Measurements from ENCODE around the gene NPEPL1.
"Not testable (repeated sequence)": the region's sequence is repeated elsewhere in the genome, so short reads cannot be mapped to it uniquely, and the experiment has no call there.

The NPEPL1 gene

GRCh38 chr20:58647796-58648501, 44.7 kb upstream of the NPEPL1 start:
- TF ChIP-seq, protein P1, sequence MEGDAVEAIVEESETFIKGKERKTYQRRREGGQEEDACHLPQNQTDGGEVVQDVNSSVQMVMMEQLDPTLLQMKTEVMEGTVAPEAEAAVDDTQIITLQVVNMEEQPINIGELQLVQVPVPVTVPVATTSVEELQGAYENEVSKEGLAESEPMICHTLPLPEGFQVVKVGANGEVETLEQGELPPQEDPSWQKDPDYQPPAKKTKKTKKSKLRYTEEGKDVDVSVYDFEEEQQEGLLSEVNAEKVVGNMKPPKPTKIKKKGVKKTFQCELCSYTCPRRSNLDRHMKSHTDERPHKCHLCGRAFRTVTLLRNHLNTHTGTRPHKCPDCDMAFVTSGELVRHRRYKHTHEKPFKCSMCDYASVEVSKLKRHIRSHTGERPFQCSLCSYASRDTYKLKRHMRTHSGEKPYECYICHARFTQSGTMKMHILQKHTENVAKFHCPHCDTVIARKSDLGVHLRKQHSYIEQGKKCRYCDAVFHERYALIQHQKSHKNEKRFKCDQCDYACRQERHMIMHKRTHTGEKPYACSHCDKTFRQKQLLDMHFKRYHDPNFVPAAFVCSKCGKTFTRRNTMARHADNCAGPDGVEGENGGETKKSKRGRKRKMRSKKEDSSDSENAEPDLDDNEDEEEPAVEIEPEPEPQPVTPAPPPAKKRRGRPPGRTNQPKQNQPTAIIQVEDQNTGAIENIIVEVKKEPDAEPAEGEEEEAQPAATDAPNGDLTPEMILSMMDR (IDR thresholded peaks at IDR 0.05; ENCODE audit: control insufficient read depth, extremely low read depth, insufficient read depth), result no peak
- no peak overlapping the region for H3K4me3 ChIP-seq (ENCODE audit: low read depth, low read length)
- DNase-seq (ENCODE audit: low read depth), result no peak

DNA sequence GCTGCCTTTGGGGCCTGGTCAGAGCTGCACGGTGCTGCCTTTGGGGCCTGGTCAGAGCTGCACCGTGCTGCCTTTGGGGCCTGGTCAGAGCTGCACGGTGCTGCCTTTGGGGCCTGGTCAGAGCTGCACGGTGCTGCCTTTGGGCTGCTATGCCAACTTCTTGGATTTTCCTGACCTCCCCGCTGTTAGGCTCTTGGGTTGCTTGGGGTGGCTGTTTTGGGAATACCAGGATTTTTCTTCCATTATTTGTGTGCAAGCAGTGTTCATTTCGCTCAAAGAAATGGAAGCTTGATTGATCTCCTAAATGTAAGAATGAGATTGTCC, 44.1 kb upstream of the NPEPL1 start:
- DNase-seq (ENCODE audit: low read depth); H3K4me3 ChIP-seq (ENCODE audit: low read depth, low read length): not testable (repeated sequence)

DNA sequence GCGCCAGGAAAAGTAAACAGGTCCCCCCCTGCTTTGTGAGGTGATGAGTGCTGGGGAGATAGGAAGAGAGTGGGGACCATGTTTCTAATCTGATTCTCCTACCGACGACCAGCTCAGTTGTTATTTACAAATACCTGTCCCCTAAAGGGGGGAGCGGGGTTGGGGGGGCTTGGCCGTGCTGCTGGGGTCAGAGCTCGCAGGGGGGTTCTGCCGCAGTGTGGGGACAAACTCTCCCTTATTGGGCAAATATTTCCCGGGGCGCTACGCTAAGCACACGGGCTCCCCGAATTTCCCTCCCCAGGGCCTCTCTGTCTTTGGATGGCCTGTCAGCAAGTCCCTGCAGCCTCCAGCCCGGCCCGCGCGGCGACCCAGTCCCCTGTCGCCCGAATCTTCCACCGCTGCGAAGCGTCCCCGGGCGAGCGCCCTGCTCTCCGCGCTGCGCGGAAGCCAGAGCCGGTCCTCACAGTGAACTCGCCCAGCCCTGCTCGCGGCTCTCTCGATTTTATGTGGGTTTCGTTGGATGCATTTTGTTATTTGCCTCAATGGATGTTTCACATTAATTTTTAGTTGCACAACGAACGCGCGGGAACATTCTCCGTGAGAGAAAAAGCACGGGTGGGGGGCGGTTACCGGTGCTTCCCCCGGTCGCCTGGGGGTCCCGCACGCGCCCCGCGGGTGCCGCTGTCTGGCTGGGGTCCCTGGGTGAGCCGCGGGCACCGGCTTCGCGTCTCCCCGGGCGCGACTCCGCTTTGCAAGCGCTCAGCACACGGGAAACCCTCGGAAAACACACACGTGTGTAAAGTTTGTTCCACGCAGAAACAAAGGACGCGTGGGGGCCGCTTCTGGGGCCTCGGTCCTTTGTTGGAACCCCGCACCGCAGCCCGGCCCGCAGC, 43.1 kb upstream of the NPEPL1 start:
- H3K4me3 ChIP-seq (ENCODE audit: low read depth, low read length), result no peak overlapping the region
- DNase-seq (ENCODE audit: low read depth), result no peak
- TF ChIP-seq, protein P1 (IDR thresholded peaks at IDR 0.05; ENCODE audit: control insufficient read depth, extremely low read depth, insufficient read depth), result no peak

- TF ChIP-seq, protein P1 (IDR thresholded peaks at IDR 0.05; ENCODE audit: control insufficient read depth, extremely low read depth, insufficient read depth), result no peak; the same call in 1 of the 2 replicates
- peak overlapping the region; percentile 93 for H3K4me3 ChIP-seq (ENCODE audit: low read depth, low read length)
- no peak for DNase-seq (ENCODE audit: low read depth)
These were observed 42.3 kb upstream of the NPEPL1 start for GRCh38 chr20:58650181-58650775.

DNA sequence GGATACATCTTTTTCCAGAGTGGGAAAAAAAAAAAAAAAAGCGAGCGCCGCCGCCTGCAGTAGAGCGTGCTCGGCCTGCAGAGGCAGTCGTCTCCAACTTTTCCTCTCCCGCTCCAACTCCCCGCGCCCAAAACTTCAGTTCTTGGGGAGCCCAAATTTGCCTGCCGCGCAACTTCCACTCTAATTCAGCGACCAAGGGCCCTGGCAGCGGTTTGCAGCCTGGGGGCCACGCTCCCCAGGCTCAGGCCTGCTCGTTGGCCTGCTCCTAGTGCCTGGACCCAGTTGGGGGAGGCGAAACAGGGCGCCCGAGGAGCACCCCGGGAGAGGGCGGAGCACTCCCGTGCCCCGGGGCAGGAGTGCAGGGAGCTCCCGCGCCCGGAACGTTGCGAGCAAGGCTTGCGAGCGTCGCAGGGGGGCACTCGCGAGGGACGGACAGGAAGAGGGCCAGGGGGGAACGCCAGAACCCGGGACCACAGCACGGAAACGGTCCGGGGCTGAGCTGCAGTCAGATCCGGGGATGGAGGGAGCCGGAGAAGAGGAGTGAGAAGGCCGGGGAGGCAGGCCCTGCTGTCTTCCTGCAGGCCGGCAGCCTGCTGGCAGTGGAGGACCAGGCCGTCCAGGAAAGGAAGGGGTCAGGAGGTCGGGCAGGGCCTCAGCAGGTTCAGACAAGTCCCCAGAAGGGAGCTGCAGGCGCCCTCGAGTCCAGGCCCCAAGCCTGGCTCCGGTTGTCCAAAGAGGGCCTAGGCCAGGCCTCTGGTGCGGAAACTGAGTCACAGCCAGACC, 41.6 kb upstream of the NPEPL1 start, which contains the start of gene STX16:
TSS of gene STX16 (plus strand) at position 508 of the 783 bp plus-strand sequence. CDS start 724 bp downstream, outside the sequence.
- peak; percentile 81 for DNase-seq (ENCODE audit: low read depth)
- H3K4me3 ChIP-seq (ENCODE audit: low read depth, low read length), result peak within 1 kb of the TSS; percentile 93
- TF ChIP-seq, protein P1 (IDR thresholded peaks at IDR 0.05; ENCODE audit: control insufficient read depth, extremely low read depth, insufficient read depth), result peak; percentile 29

DNA sequence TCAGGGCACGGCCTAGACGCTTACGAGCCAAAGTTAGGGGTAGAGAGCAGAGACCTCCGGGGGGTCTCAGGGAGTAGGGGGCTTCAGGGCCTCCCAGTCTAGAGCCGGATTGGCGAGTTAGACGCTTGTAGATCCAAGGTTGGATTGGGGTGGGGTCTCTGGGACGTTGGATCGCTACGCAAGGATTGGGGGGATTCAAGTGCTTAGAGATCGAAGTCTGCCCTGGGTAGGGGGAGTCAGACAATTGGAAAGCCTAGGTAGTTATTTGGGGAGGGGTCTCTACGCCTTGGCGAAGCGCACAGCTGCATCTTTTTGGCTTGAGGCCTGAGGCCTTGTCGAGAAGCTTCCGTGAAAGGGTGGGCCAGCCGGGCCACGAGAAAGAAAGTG, 41.0 kb upstream of the NPEPL1 start:
- TF ChIP-seq, protein P1 (IDR thresholded peaks at IDR 0.05; ENCODE audit: control insufficient read depth, extremely low read depth, insufficient read depth), result no peak
- DNase-seq (ENCODE audit: low read depth), result no peak
- peak overlapping the region; percentile 93 for H3K4me3 ChIP-seq (ENCODE audit: low read depth, low read length)
